22Rv1 (cell line): ENCODE measurements around the gene SIGLEC15.
"Not testable (repeated sequence)": the region's sequence is repeated elsewhere in the genome, so short reads cannot be mapped to it uniquely, and the experiment has no call there.

Experiments
- H3K27ac ChIP-seq: fragments of 450-650 bp; 2 replicates; pipeline ENCODE4 v1.5.1; 2017
- CTCF ChIP-seq: fragments of 450-650 bp; IDR thresholded peaks from 2 replicates; pipeline ENCODE4 v1.5.1; 2017; ENCODE audit warnings: mild to moderate bottlenecking
- ZFX ChIP-seq: fragments of 450-650 bp; IDR thresholded peaks from 2 replicates; pipeline ENCODE4 v1.6.1; 2017; ENCODE audit warnings: antibody characterized with exemption, borderline replicate concordance

SIGLEC15 gene

GRCh38 chr18:45821026-45821425 is 4.4 kb upstream of the SIGLEC15 start:
- H3K27ac ChIP-seq: no peak overlapping the region

GRCh38 chr18:45821711-45822110 is 3.8 kb upstream of the SIGLEC15 start:
- H3K27ac ChIP-seq: no peak overlapping the region
- no peak for TF ChIP-seq ZFX
- TF ChIP-seq CTCF: no peak

More at GRCh38 chr18:45821026-45821425, 4.4 kb upstream of the SIGLEC15 start:
- TF ChIP-seq ZFX (no peak), CTCF (no peak)

- no peak for TF ChIP-seq ZFX
- TF ChIP-seq CTCF: no peak
- H3K27ac ChIP-seq: no peak overlapping the region
Observed at GRCh38 chr18:45826084-45826483, 609 bp downstream of the SIGLEC15 start.

GRCh38 chr18:45826716-45827115 is 1.2 kb downstream of the SIGLEC15 start:
- not testable (repeated sequence) for H3K27ac ChIP-seq

- TF ChIP-seq ZFX (no peak), CTCF (no peak)
- H3K27ac ChIP-seq: no peak overlapping the region
Observed at GRCh38 chr18:45828917-45829811, 3.7 kb downstream of the SIGLEC15 start.

- TF ChIP-seq CTCF (no peak), ZFX (no peak)
- no peak overlapping the region for H3K27ac ChIP-seq
Observed at GRCh38 chr18:45829855-45830254, 4.4 kb downstream of the SIGLEC15 start.

- H3K27ac ChIP-seq: no peak overlapping the region
- TF ChIP-seq ZFX: no peak
Observed at GRCh38 chr18:45830917-45831316, 5.4 kb downstream of the SIGLEC15 start.

GRCh38 chr18:45833846-45834245 is 8.4 kb downstream of the SIGLEC15 start:
- no peak for TF ChIP-seq CTCF
- TF ChIP-seq ZFX: no peak
- no peak overlapping the region for H3K27ac ChIP-seq
